Pulmonary artery endothelial cell (primary cell): Measurements from ENCODE around the gene FGF1. TPM values are rescaled to one million over a fixed set of nuclear protein-coding genes. Genes with fewer than 3 reads are reported as not detected.

Experiments
- DNase-seq: peaks from one replicate; pipeline ENCODE4 v3.0.0-alpha.2; 2011; ENCODE audit warnings: low read depth, low spot score
- total RNA-seq: library from RNA; depleted of rRNA; stranded (reverse); fragments of >200 nt; gene quantifications from 2 replicates; pipeline ENCODE4 v1.2.3, GENCODE V29; 2014

Gene FGF1
- total RNA-seq, 1 donor from 2014 or later = not detected

GRCh38 chr5:142644640-142645361 lies 41.1 kb downstream of the FGF1 start:
- DNase-seq = peak; percentile 89

- DNase-seq = no peak
These were observed 41.8 kb downstream of the FGF1 start for GRCh38 chr5:142644127-142644526.

GRCh38 chr5:142643634-142644033 lies 42.3 kb downstream of the FGF1 start:
- no peak for DNase-seq

DNA sequence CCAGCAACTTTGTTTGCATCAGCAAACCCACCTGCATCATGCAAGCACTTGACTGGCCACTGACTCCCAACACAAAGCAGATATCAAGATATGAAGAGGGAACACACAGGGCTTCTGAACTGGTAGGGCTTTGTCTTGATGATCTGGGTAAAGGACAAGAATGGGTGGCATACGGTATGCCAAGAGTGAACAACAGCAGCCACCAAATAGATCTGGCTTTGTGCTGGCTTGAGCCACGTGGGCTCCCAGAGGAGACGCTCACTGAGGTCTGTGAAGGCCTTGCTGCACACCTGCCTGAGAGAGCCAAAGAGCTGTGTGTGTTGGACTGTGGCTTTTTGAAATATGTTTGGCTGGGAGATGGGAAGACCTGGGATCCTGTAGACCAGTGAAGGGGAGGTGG lies 43.5 kb downstream of the FGF1 start:
- DNase-seq = no peak

GRCh38 chr5:142641711-142642110 lies 44.2 kb downstream of the FGF1 start:
- DNase-seq = no peak

GRCh38 chr5:142640316-142641005 lies 45.4 kb downstream of the FGF1 start:
- no peak for DNase-seq

- no peak for DNase-seq
These were observed 46.4 kb downstream of the FGF1 start for GRCh38 chr5:142639455-142639854.

GRCh38 chr5:142637871-142638270 lies 48.0 kb downstream of the FGF1 start:
- no peak for DNase-seq

DNA sequence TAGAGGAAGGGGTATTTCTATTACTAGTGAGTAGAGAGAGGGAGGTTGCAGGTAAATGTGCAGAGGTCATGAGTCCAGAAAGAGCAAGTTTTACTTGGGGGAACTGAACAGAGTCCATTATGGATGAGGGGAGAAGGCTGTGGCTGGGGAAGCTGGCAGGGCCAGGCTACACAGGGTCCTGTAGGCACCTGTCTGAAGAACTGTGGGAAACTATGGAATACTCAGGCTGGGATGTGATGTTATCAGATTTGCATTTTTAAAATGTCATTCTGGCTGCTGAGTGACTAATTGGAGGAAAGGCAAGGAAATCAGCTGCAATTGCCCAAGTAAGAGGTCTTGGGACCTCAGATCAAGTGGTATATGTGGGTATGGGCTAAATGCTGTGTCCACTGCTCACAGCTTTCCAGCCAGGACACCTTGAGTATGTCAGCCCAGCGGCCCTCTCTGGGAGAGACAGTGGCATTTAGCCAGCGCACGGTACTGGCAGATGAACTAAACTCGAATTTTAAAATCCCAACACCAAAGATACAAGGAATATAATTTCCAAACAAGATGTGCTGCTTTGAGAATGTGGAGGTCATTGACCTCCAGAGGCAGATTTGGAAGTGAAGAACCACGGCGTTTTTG lies 49.1 kb downstream of the FGF1 start:
- no peak for DNase-seq

DNA sequence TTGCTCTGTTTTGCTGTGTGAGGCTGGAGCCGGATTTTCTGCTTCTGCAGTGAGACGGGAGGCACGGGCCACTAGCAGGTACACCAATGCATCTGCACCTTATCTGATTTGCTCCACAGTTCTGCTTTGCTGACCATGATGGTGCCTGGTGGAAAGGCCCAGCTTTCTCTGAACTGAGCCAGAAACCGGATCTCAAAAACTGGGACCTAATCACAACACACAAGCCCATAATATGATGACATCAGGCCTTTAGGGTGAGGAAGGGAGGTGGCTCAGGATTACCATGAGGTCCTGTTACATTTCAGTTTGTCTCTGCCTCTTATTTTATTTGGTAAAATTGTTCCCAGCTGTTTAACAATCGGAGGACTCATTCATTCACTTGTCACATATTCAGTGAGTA lies 49.8 kb downstream of the FGF1 start:
- DNase-seq = no peak

DNA sequence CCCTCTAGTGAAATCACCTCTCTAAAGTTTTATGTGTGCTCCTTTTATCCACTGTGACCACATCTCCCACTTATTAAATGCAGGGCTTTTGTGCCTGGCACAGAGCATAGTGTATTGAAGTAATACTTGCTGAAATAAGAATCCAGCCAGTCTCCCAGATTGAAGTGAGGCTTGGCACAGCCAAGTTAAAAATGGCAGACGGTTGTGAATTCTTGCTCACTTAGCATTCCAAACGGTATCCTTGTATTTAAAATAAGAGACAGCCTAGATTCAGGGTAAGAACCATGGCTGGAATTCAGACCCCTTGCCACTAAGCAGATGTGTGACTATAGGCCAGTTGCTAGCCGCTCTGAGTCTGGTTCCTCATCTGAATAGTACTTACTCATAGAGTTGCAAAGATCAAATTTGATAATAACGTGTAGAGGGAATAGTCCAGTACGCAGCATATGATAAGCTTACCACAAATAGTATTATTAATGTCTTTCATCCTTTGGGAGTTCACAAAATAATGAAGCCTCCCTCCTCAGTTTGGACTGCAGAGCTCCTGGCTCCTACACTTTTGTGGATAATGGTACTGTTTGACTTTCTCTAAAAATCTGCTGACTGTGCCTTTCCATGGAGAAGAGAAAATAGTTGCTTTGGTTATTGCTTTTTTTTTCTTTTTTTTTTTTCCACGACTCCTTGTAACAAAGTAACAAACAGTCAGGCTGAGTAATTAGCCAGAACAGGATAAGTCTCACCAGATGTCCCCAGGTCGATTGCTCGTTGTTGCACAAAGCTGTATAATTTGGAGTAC lies 51.5 kb downstream of the FGF1 start:
- DNase-seq = no peak

GRCh38 chr5:142630927-142631539 lies 54.9 kb downstream of the FGF1 start:
- DNase-seq = peak; percentile 17

DNA sequence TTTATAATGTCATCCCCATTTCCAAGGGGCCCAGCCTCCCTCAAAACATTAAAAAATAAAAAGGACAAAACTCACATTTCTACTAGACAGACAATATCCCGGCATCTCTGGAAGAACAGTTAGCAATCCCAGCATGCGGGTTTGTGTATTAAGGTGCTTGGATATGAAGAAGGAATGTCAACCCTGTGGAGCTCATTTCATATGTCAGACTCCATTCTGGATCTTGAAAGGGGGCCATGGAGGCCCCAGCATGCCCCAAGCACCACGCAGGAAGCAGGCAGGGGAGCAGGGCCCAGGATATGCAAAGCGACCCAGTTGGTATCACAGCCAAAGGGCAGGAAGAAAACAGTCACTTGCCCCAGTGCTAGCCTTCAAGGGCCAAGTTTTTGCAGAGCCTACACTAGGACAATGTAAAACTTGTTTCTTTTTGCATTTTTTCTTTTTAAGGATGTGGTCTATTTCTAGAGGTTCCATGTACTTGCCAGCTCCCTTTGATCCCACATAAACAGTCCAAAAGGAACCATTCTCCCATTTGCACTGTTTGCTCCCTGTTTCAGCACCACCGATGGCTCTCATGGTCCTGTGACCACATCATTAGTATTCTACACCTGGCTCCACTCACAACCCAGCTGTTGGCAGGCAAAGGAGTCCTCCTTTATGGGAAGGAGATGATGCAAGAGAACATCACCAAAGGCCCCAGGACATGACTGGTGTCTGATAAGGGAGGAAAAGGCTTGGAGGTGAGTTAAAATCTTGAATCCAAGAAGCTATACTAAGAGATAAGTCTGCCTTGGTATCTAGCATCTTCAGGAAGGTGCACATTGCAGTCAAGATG lies 58.3 kb downstream of the FGF1 start:
- DNase-seq = no peak

- DNase-seq = no peak
These were observed 59.1 kb downstream of the FGF1 start for GRCh38 chr5:142626786-142627185.

- no peak for DNase-seq
These were observed 59.8 kb downstream of the FGF1 start for GRCh38 chr5:142626099-142626498.

DNA sequence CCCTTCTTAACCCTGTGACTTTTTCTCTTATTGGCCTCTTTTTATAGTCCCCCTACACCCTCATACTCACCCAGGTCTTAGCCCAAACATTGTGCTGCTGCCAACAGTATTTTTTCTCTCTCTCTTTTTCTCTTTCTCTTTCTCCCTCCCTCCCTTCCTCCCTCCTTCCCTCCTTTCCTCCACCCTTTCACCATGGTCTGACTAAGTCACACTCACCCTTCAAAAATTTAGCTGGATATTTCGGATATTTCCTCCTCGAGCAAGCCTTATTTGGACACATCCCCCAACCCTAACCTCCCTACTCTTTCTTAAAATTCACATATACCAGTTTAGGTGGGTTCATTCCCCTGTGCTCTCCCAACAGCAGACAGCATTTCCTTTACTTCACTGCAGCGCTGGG lies 64.7 kb downstream of the FGF1 start:
- DNase-seq = no peak

GRCh38 chr5:142619815-142620214 lies 66.1 kb downstream of the FGF1 start:
- no peak for DNase-seq

DNA sequence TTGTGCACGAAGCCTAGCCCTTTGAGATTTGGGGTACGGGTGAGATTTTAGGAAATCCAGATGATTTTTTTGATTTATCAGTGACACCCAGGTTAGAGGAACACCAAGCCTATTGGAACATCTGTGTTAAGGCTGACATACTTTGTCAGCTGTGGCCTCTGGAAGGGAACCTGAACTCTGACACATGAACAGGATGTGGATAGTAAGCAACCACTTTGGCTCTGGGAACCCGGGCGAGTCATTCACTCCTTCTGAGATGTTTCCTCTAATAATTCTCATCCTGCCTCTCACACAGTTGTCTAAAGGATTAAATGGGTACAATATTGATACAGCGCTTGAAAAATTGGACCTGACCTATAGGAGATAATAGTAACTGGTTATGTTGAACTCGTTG lies 67.8 kb downstream of the FGF1 start:
- DNase-seq = no peak

GRCh38 chr5:142617416-142618129 lies 68.3 kb downstream of the FGF1 start:
- DNase-seq = no peak

GRCh38 chr5:142615948-142616347 lies 69.9 kb downstream of the FGF1 start:
- no peak for DNase-seq
